Measurements from ENCODE around the gene CUL2. TPM values are rescaled to one million over a fixed set of nuclear protein-coding genes. Genes with fewer than 3 reads are reported as not detected.

Gene CUL2
- total RNA-seq (2021; ENCODE audit: unreplicated experiment) (32.4 TPM), Bru-seq, nascent RNA (percentile 74 among the genes with signal in this experiment), BruChase-seq, experiment 1, labeled RNA remaining after a 2-hour chase (percentile 67 among the genes with signal in this experiment), BruChase-seq, experiment 2, labeled RNA remaining after a 6-hour chase (percentile 77 among the genes with signal in this experiment)
- polyA plus RNA-seq (2012; ENCODE audit: insufficient read length) = 14.6 TPM
- long read RNA-seq, full-length matches to known transcripts = 56 of 78 reads
- long read RNA-seq, partial matches to known transcripts = 17 of 78 reads
- long read RNA-seq, other reads (novel, unspliced or antisense) = 5 of 78 reads

DNA sequence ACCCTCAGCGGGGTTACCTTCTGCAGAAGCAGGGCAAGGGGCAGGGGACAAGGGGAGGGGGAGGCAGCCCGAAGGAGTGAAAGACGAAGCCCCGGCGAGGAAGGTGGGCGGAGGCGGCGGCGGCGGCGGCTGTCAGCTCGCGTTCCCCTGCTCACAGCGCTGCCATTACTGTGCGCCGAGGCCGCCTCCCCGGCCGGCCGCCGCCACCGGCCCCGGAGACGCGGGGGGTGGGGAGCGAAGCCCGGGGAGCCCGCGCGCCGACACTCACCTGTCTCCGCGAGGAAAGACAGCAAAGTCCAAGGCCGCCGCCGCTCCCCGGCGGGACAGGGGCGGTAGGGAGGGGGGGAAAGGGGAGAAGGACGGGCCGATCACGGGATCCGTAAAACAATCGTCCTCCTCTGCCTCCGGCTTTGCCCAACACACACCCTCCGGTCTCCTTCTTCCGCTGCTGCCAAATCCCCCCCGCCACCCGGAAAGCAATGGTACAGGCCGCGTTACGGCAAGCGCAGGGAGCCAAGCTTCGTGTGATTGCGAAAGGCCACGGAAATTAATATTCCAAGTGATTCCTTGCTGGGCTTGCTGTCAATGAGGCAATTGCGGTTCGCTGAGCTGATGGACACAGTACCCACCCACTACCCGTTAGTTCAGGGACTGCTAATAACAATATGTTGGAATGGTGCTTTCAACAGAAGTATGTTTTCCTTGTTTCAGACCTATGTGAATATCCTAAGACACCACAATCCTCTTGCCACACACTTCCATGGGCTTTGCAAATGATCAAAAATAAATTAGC, at the start of gene CUL2:
Gene CUL2, minus strand, starts transcription at position 180 of the 793 bp plus-strand sequence. CDS start 19,024 bp downstream, outside the sequence.
- Histone ChIP-seq H3K4me3 (ENCODE audit: low read depth in 2 of 2, low read length in 2 of 2) (peak within 1 kb of the TSS; percentile 76 to 84), H3K36me3 (ENCODE audit: control insufficient read depth, insufficient read depth, low read length) (no peaks in the 10 kb centered on the region; the same call in 1 of the 2 replicates), H3K9me3 (ENCODE audit: control insufficient read depth, insufficient read depth, low read depth, low read length) (no peaks in the 10 kb centered on the region), H3K27me3 (ENCODE audit: control insufficient read depth, insufficient read depth, low read length) (no peaks in the 10 kb centered on the region), H3K4me1 (ENCODE audit: control insufficient read depth, insufficient read depth, low read length) (peaks cover 13% of the 10 kb centered on the region), H3K27ac (ENCODE audit: low read length) (peak within 1 kb of the TSS; percentile 89)
- POLR2A ChIA-PET = no interaction called here
- TF ChIP-seq TCF7L2 (IDR thresholded peaks at IDR 0.05; ENCODE audit: low read depth, low read length) (no peak), POLR2AphosphoS5 (IDR thresholded peaks at IDR 0.05; ENCODE audit: low read depth, low read length) (peak; percentile 76)
- TF ChIP-seq, protein P1, sequence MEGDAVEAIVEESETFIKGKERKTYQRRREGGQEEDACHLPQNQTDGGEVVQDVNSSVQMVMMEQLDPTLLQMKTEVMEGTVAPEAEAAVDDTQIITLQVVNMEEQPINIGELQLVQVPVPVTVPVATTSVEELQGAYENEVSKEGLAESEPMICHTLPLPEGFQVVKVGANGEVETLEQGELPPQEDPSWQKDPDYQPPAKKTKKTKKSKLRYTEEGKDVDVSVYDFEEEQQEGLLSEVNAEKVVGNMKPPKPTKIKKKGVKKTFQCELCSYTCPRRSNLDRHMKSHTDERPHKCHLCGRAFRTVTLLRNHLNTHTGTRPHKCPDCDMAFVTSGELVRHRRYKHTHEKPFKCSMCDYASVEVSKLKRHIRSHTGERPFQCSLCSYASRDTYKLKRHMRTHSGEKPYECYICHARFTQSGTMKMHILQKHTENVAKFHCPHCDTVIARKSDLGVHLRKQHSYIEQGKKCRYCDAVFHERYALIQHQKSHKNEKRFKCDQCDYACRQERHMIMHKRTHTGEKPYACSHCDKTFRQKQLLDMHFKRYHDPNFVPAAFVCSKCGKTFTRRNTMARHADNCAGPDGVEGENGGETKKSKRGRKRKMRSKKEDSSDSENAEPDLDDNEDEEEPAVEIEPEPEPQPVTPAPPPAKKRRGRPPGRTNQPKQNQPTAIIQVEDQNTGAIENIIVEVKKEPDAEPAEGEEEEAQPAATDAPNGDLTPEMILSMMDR (IDR thresholded peaks at IDR 0.05) = no peak
- in situ Hi-C loops (cut with HindIII; ENCODE audit: low pct_unique_long_range_greater_than_20kb, low sequenced_read_pairs) = no loop called here
- ATAC-seq = peak; percentile 98
- peak; percentile 77 for DNase-seq (ENCODE audit: low read depth, low spot score)
- intact Hi-C loops (cut with micrococcal nuclease; ENCODE audit: unreplicated experiment) = no loop called here
- no TSS peak for BruUV-seq (replicated peaks)
- CTCF ChIA-PET = no interaction called here

DNA sequence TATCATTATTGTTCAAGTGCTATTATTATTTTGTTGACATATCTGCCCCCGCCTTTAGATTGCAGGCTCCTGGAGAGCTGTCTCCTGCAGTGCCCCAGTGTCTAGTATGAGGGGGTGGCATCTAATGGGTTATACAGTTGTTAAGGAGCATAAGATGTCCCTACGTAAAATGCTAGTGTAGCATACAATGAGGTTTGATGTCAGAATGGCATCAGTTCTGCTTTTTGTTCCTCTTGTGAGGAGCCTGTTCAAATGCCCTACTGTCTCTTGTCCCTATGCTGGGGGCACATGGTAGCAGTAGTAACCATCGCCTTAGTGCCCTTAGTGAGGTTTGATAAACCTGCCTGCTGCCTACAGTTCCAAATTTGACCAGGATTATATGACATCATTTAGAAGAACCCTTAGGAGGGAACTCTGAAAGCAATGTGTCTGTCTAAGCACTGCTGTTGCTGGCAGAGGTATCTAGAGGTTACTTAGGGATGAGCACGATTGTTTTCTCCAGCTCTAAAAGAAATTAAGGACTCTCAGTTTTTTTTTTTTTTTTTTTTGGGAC, 46.2 kb upstream of the CUL2 start:
- CTCF ChIA-PET = no interaction called here
- Histone ChIP-seq H3K27me3 (ENCODE audit: control insufficient read depth, insufficient read depth, low read length) (no peaks in the 10 kb centered on the region), H3K9me3 (ENCODE audit: control insufficient read depth, insufficient read depth, low read depth, low read length) (no peaks in the 10 kb centered on the region), H3K4me3 (ENCODE audit: low read depth in 2 of 2, low read length in 2 of 2) (no peak overlapping the region), H3K36me3 (ENCODE audit: control insufficient read depth, insufficient read depth, low read length) (no peaks in the 10 kb centered on the region; the same call in 1 of the 2 replicates), H3K4me1 (ENCODE audit: control insufficient read depth, insufficient read depth, low read length) (no peaks in the 10 kb centered on the region), H3K27ac (ENCODE audit: low read length) (no peak overlapping the region)
- ATAC-seq (no peak), DNase-seq (ENCODE audit: low read depth, low spot score) (no peak)
- BruUV-seq (replicated peaks) = no TSS peak
- POLR2A ChIA-PET = no interaction called here
- intact Hi-C loops (cut with micrococcal nuclease; ENCODE audit: unreplicated experiment) (no loop called here), in situ Hi-C loops (cut with HindIII; ENCODE audit: low pct_unique_long_range_greater_than_20kb, low sequenced_read_pairs) (no loop called here)
- TF ChIP-seq, protein P1 (IDR thresholded peaks at IDR 0.05) = no peak
- no peak for TF ChIP-seq POLR2AphosphoS5 (IDR thresholded peaks at IDR 0.05; ENCODE audit: low read depth, low read length)

DNA sequence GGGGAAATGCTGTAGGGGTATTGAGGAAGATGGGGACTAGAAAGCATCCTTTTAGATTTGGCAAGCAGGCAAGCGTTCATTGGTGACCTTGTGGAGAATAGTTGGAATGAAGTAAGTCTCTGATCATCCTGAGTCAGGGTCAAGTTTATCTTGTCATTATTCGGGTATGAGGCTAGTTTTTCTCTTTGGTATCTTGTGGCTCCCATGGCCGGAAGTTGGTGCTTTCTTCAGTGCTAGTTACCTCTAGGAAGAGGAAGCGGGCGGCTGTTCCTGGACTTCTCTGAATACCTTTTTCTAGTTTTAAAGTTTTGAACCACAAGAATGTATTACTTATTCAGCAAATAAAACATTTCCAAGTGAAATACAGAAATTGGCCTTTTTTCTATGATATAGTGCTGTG, 45.7 kb upstream of the CUL2 start:
- CTCF ChIA-PET = no interaction called here
- H3K27ac ChIP-seq (ENCODE audit: low read length) = no peak overlapping the region
- DNase-seq (ENCODE audit: low read depth, low spot score) (no peak), ATAC-seq (no peak)
- H3K4me1 ChIP-seq (ENCODE audit: control insufficient read depth, insufficient read depth, low read length) = no peaks in the 10 kb centered on the region
- H3K9me3 ChIP-seq (ENCODE audit: control insufficient read depth, insufficient read depth, low read depth, low read length) = no peaks in the 10 kb centered on the region
- no peaks in the 10 kb centered on the region for H3K27me3 ChIP-seq (ENCODE audit: control insufficient read depth, insufficient read depth, low read length)
- POLR2A ChIA-PET = no interaction called here
- TF ChIP-seq, protein P1 (IDR thresholded peaks at IDR 0.05) = no peak
- no peak for TF ChIP-seq POLR2AphosphoS5 (IDR thresholded peaks at IDR 0.05; ENCODE audit: low read depth, low read length)
- no peak for TF ChIP-seq TCF7L2 (IDR thresholded peaks at IDR 0.05; ENCODE audit: low read depth, low read length)
- no peak for TF ChIP-seq SIN3A (IDR thresholded peaks at IDR 0.05; ENCODE audit: borderline replicate concordance, insufficient read depth, low read depth, low read length)
- TF ChIP-seq, protein P2, sequence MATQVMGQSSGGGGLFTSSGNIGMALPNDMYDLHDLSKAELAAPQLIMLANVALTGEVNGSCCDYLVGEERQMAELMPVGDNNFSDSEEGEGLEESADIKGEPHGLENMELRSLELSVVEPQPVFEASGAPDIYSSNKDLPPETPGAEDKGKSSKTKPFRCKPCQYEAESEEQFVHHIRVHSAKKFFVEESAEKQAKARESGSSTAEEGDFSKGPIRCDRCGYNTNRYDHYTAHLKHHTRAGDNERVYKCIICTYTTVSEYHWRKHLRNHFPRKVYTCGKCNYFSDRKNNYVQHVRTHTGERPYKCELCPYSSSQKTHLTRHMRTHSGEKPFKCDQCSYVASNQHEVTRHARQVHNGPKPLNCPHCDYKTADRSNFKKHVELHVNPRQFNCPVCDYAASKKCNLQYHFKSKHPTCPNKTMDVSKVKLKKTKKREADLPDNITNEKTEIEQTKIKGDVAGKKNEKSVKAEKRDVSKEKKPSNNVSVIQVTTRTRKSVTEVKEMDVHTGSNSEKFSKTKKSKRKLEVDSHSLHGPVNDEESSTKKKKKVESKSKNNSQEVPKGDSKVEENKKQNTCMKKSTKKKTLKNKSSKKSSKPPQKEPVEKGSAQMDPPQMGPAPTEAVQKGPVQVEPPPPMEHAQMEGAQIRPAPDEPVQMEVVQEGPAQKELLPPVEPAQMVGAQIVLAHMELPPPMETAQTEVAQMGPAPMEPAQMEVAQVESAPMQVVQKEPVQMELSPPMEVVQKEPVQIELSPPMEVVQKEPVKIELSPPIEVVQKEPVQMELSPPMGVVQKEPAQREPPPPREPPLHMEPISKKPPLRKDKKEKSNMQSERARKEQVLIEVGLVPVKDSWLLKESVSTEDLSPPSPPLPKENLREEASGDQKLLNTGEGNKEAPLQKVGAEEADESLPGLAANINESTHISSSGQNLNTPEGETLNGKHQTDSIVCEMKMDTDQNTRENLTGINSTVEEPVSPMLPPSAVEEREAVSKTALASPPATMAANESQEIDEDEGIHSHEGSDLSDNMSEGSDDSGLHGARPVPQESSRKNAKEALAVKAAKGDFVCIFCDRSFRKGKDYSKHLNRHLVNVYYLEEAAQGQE (IDR thresholded peaks at IDR 0.05; ENCODE audit: insufficient read depth in 1 of 2, low read depth in 2 of 2, low read length in 1 of 2) = no peak
- H3K36me3 ChIP-seq (ENCODE audit: control insufficient read depth, insufficient read depth, low read length) = no peaks in the 10 kb centered on the region; the same call in 1 of the 2 replicates
- BruUV-seq (replicated peaks) = no TSS peak
- no peak overlapping the region for H3K4me3 ChIP-seq (ENCODE audit: low read depth in 2 of 2, low read length in 2 of 2)
- intact Hi-C loops (cut with micrococcal nuclease; ENCODE audit: unreplicated experiment) (no loop called here), in situ Hi-C loops (cut with HindIII; ENCODE audit: low pct_unique_long_range_greater_than_20kb, low sequenced_read_pairs) (no loop called here)
